Inferior parietal cortex (tissue), 1 donor: ENCODE results near the gene JPT1.
A peak's percentile ranks its signal among the peaks of the same experiment; 100 is the strongest.
"Not testable (repeated sequence)": the region's sequence is repeated elsewhere in the genome, so short reads cannot be mapped to it uniquely, and the experiment has no call there.

Experiments used
- DNase-seq: peaks from one replicate; pipeline ENCODE4 v3.0.0-alpha.2; 2016; ENCODE audit errors: extremely low spot score

Gene JPT1

DNA sequence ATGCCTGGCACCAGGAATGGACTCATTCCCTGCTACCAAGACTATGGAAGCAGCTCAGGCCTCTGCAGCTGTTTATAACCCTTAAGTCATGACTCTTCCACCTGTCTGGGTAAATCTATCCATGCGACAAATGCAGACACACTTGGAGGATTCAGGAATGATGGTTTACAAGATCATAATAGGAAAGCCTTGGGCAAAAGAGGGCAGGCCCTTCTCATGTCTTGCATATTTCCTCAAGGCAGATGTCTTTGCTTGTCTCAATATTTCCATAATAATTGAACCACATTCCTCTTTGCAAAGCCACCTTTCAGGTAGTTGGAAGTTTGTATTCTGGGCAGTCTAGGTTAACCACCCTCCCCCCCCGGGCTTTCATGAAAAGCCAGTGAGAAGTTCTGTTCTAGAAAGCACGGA is 884 bp upstream of the JPT1 start:
- no peak for DNase-seq

DNA sequence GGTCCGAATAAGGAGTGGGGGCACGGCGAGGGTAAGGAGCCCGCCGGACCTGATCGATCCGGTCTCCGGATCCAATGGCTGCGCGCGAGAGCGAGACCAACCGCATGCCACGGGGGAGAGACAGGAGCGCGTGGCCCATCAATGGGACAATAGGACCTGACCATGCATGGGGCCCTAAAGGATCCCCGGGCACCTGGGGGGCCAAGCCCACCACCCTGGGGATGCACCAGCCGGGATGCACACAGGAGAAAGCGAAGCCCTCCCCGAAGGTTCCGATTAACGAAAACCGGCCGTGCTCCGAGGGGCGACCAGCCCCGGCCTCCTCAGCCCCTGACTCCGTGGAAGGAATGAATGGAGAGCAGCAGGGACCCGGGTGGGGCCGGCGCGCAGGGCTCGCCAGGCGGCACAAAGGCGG is 525 bp downstream of the JPT1 start:
- no peak for DNase-seq

DNA sequence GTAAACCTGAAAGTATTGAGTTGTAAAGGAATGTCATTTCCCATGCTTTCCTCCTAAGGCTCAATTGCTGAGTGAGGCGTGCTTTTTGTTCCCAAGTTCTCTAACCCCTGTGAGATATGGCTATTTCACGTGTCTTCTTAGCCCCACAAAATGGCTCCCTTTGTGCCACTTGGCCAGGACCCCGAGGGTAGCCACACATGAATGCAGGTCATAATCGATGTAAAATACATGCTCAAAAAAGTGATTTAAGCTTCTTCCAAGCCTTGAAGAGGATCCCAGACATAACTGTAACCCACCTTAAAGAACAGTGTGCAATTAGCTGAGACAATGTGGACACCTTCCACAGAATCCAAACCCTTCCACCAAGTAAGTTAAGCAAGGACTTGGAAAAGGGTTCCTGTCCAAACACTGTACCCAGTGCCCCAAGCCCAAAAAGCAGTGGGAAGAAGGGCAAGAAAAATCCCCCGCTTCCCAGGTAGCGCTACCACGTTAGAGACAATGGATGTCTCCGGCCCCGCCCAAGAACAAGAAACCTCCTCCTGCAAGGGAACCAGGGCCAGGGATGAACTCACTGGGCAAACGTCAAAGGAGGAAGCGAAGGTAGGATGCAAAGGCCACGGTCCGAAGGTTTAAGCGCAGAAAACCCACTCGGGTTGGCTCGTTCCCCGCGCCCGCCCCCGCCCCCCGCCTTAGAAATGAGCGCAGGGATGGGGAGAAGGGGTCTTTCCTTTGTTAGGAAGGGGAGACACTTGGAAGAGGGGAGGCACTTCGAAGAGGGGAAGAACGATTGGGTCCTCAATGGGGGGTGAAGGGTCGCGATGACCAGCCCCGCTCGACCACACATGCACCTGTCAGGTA is 1.2 kb downstream of the JPT1 start:
- DNase-seq: no peak

DNA sequence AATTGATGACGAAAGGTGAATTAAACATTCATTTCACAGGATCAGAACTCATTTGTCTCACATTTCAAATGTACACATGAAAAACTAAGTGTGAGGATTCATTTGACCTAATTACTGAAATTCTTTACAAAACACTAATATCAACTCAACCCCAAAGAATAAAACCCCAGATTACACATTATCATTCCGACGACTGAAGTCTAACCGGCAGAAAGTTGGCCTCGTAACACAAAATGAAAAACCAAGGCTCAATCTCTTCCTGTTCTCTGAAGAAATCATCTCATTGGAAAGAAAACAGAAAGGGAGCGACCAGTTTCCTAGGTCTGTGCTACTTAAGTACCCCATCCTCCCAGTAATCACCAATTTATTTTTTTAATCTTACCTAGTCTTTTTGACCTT is 1.8 kb downstream of the JPT1 start:
- no peak for DNase-seq

DNA sequence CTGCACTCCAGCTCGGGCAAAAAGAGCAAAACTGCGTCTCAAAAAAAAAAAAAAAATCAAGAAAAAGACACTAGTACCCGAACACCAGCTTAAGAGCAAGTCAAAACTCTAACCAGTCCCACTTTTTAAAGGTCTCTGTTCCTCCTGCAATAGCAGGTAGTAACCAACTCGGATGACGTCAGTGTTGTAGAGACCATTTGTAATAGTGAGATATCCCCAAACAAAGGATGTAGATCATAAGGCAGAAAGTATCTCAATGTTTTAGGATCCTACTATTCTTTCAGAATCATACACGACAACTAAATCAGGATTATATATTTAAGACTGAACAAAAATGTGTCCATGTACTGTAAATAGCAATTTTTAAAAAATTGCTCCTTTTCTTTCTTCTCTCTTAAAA is 2.4 kb downstream of the JPT1 start:
- DNase-seq: no peak

DNA sequence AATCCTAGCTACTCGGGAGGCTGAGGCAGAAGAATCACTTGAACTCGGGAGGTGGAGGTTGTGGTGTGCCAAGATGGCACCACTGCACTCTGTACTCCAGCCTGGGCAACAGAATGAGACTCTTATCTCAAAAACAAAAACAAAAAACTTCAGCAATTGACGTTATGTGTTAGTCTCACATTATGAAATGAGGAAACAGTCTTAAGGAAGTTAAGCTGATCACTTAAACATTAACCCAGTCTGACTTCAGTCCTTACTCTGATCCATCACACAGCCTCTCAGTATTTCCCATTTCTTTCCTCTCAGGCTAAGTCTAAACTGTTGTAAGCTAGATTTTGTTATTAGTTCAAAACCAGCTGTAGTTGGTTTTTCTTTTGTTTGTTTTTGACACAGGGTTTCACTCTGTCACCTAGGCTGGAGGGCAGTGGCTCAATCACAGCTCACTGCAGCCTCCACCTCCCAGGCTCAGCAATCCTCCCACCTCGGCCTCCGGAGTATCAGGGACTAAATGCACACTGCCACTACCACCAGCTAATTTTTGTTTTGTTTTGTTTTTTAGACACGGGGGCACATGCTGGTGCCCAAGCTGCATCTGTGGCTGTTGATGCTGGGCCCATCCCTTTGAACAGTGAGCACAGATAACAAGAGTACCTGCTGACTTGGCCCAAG is 6.3 kb downstream of the JPT1 start:
- no peak for DNase-seq

DNA sequence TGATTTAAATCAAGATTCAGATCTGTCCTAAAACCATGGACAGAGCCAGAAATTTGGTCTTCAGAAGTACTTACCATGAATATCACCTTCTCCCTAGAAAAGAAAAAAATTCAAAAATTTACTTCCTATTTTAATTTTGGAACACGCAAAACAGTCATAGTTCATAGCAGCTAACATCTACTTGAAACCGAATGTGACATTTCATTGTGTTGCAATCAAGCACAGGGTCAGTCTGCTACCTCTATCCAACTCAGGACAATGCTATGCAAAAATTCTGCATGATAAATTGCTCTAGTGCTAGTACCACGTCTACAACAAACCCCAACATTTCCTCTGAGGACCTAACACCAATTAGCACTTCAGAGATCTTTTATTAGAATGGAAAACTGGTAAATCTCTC is 7.7 kb downstream of the JPT1 start:
- no peak for DNase-seq

DNA sequence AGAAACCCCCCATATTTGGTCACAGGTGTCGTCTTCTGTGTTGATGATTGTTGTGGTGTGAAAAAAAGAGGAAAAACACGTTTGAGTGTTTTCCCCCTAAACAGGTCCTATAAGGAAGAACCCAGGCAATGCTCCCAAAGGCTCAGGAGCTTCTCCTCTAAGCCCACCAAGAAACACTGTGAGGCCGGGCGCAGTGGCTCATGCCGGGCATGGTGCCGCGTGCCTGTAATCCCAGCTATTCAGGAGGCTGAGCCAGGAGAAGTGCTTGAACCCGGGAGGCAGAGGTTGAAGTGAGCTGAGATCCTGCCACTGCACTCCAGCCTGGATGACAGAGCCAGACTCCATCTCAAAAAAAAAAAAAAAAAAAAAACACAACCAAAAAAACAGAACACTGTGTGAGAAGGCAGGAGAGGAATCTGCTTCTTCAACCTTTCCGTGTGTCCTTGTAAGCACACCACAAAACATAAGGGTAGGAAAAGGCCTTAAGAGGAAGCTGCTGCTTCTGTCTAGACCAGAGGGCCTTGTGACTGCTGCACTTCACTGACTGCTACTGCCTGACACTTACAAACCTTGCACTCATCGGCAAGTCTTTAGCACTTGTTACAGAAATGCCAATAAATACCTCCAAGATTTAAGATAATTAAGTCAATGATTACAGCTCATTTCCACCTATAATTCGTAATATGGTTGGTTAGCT is 9.3 kb downstream of the JPT1 start:
- no peak for DNase-seq

DNA sequence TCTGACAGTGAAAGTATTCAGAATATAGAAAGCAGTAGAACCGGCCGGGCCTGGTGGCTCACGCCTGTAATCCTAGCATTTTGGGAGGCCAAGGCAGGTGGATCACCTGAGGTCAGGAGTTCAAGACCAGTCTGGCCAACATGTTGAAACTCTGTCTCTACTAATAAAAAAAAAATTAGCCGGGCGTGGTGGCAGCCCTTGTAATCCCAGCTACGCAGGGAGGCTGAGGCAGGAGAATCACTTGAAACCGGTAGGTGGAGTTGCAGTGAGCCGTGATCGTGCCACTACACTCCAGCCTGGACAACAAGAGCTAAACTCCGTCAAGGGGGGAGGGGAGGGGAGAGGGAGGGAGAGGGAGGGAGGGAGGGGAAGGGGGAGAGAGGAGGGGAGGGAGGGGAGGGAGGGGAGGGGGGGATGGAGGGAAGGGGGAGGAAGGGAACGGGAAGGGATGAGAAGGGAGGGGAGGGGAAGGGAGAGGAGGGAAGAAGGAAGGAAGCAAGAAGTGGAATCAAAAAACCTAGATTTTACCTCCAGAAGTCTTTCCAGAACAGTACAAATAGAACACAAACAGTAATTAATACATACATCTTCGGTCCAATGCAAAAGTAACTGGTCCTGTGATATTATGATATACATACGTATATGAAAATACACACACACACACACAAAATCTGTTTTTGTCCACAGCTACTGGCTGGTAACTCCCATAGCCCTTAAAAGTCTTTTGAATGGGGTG is 11.9 kb downstream of the JPT1 start:
- DNase-seq: no peak

DNA sequence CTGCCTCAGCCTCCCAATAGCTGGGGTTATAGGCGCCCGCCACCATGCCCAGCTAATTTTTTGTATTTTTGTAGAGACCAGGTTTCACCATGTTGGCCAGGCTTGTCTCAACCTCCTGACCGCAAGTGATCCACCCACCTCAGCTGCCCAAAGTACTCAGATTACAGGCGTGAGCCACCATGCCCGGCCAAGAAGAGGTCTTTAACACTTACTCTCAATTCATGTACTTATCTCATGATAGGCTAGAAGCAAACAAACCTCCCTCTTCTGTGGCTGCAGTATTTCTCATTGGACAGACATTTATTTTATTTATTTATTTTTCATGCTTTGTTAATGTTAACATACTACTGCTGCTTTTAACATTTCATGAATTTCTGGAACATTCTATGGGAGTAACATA is 15.8 kb downstream of the JPT1 start:
- DNase-seq: no peak

DNA sequence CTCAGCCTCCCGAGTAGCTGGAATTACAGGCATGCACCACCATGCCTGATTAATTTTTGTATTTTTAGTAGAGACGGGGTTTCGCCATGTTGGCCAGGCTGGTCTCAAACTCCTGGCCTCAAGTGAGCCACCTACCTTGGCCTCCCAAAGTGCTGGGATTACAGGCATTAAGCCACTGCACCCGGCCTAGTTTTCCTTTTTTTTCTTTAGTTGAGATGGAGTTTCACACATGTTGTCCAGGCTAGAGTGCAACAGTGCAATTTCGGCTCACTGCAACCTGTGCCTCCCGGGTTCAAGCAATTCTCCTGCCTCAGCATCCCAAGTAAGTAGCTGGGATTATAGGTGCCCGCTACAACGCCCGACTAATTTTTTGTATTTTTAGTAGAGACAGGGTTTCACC is 16.6 kb downstream of the JPT1 start:
- not testable (repeated sequence) for DNase-seq

DNA sequence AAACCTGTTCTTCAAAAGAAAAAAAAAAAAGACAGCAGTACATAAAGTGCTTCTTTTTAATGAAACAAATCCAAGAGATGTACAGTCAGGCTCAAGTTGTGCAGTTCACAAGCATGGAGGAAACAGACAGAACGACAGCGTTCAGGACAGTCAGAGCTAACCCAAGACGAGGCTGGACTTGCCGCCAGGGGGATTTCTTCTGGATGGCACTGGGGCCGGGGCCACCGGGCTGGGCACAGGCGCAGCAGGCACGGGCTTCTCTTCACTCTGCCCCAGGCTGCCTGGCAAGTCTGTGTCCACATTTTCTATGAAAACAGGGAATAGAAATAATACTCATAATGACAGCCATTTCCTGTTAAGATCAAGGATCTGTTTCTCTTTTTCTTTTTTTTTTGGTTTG is 18.4 kb downstream of the JPT1 start:
- DNase-seq: no peak

DNA sequence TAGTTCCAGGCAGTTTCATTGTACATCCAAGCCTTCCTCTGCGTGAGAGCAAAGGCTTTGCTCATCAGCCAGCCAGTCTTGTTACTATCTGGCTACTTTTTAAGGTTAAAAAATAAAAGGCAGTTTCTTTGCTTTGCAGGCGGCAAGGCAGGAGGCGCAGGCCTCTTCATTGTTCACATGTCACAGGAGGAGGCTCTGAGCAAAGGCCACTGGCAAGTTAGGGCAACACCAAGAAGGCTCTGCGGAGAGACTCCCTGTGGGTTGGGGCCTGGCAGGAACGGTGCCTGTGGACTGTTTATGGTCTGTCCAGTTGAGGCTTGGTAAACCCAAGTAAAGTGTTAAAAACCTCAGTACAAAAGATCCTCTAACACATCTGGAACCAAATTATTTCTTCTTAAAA is 18.9 kb downstream of the JPT1 start:
- DNase-seq: no peak

DNA sequence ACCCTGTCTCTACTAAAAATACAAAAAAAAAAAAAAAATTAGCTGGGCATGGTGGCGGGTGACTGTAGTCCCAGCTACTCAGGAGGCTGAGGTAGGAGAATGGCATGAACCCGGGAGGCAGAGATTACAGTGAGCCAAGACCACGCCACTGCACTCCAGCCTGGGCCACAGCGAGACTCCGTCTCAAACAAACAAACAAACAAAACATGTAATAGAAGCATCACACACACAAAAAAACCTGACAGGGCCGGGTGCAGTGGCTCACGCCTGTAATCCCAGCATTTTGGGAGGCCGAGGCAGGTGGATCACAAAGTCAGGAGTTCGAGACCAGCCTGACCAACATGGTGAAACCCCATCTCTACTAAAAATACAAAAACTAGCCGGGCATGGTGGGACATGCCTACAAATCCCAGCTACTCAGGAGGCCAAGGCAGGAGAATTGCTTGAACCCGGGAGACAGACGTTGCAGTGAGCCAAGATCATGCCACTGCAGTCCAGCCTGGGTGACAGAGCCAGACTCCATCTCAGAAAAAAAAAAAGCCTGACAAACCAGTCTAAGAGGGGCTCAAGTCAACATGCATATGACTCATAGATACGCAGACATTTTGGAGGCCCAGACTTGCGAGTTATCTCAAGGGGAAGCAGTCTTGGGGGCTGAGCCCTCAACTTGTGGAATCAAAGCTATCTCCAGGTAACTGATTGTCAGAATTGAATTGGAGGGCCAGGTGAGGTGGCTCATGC is 20.5 kb downstream of the JPT1 start:
- not testable (repeated sequence) for DNase-seq

DNA sequence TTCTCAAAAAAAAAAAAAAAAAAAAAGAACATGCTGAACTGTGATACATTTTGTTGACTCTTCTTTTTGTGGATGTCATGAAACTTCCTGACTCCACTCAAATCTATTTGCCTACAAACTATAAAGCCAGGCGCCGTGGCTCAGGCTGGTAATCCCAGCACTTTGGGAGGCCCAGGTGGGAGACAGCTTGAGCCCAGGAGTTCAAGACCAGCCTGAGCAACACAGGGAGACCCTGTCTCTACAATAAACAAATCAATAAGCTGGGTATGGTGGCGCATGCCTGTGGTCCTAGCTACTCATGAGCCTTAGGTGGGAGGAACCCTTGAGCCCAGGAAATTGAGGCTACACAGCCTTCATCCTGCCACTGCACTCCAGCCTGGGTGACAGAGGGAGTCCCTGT is 21.3 kb downstream of the JPT1 start:
- DNase-seq: no peak

DNA sequence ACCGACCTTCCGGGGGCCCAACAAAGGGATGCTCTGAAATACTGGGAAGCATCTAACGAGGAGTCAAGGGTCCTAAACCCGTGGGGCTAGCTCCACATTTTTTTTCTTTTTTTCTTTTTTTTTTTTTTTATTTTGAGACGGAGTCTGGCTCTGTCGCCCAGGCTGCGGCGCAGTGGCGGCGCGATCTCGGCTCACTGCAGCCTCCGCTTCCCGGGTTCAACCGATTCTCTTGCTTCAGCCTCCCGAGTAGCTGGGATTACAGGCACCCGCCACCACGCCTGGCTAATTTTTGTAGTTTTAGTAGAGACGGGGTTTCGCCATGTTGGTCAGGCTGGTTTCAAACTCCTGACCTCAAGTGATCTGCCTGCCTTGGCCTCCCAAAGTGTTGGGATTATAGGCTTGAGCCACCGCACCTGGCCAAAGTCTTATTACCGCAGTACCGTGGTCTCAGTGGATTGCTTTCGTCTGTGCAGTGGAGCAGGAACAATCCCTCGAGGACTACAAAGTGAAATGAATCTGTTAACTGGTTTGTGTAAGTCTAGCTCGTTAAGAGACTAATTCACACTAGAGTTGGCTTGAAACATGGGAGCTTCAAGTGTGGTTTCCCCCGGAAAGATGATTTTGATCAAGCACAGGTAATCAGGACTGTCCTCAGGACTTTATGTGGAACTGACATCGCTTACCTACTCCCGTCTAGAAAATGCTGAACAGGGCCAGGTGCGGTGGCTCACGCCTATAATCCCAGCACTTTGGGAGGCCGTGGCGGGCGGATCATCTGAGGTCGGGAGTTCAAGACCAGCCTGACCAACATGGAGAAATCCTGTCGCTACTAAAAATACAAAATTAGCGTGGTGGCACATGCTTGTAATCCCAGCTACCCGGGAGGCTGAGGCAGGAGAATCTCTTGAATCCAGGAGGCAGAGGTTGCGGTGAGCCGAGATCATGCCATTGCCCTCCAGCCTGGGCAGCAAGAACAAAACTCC is 22.0 kb downstream of the JPT1 start:
- DNase-seq: not testable (repeated sequence)

DNA sequence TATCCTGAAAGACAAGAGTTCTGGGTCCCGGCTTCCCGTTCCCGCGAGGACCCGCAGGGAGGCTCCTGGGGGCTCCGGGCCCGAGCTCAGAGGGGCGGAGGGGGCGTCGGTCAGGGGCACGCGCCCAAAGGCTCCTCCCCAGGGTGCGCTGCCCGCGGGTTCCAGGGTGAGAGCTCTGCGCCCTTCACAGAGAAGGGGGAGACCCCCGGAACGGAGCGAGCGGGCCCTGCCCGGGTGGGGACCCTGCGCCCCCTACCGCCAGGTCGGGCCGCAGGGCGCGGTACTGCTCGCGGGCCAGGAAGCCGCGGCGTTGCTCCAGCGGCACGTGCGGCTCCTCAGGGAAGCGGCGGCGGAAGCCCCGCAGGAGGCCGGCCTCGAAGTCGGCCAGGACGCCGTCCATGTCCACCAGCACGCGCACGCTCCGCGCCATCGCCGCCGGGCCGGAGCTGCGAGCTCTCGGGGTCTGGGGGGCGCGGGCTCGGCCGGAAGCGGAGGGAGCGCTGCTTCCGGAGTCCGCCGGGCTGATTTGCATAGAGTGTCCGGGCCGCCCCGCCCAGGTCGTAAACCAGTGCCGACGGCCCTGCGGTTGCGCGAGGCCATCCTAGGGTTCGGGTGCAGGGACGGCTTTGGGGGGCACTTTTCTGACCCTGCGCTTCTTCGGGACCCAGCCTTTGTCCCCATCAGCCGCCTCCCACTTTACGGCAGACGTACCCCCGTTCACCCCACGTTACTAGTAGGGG is 22.9 kb downstream of the JPT1 start, which contains the start of gene NT5C:
Gene NT5C (minus strand): TSS at position 465 of the 740 bp plus-strand sequence. CDS start 35 bp downstream, at position 430.
- peak; percentile 64 for DNase-seq

DNA sequence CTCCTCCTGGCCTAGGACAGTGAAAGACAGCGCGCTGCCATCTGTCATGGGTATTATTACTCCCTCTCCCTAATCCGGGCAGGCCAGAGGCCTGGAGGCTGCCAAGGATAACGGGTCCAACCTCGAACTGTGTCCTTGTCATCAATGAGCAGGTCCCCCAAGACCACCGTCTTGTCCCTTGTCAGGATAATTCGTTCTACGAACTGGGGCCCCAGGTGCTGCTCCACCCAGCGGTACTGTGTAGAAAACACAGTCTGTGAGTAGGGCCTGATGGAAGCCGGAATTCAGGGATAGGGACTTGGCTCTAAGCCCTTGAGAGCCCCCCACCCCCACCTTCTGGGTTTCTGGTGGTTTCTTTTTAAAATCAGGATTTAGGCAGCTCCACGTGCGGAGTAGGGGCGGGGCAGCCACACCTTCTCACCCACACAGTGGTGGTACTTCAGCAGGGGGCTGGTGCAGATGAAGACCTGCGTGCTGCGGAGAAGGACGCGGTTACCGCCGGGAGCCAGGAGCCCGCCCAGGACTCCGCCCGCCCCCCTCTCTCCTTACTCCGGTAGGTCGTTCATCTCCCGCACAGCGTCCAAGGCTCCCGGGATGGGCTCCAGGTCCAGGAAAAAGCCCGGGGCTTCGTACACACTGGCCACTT is 23.6 kb downstream of the JPT1 start:
- no peak for DNase-seq
